Vagina (tissue), 2 donors: ENCODE data around the gene ASXL3.

Experiments
- CTCF ChIP-seq, 3 experiments: fragments of 450-650 bp in 2 of 3; fragments of 200-600 bp in 1 of 3; sonication (generic) in 1 of 3; IDR thresholded peaks; one replicate each; pipeline ENCODE4 v1.5.1; 2017 to 2019; ENCODE audit warnings: antibody characterized with exemption in 3 of 3, mild to moderate bottlenecking in 2 of 3, moderate library complexity in 2 of 3
- POLR2A ChIP-seq, 2 donors: fragments of 450-650 bp; IDR thresholded peaks; one replicate each; pipeline ENCODE4 v1.6.1; 2017; ENCODE audit warnings: antibody characterized with exemption in 2 of 2, mild to moderate bottlenecking in 2 of 2, moderate library complexity in 2 of 2

- no peak for TF ChIP-seq CTCF (IDR thresholded peaks at IDR 0.05)
- no peak for TF ChIP-seq POLR2A (IDR thresholded peaks at IDR 0.05)
Observed at GRCh38 chr18:33656889-33657448, 79.0 kb downstream of the ASXL3 start.
